Middle frontal gyrus (tissue), 1 donor: ENCODE data around the gene DGKI.

Experiments used
- DNase-seq: peaks from one replicate; pipeline ENCODE4 v3.0.0-alpha.2; 2015; ENCODE audit warnings: low spot score; ENCODE audit errors: extremely low spot score

Gene DGKI

DNA sequence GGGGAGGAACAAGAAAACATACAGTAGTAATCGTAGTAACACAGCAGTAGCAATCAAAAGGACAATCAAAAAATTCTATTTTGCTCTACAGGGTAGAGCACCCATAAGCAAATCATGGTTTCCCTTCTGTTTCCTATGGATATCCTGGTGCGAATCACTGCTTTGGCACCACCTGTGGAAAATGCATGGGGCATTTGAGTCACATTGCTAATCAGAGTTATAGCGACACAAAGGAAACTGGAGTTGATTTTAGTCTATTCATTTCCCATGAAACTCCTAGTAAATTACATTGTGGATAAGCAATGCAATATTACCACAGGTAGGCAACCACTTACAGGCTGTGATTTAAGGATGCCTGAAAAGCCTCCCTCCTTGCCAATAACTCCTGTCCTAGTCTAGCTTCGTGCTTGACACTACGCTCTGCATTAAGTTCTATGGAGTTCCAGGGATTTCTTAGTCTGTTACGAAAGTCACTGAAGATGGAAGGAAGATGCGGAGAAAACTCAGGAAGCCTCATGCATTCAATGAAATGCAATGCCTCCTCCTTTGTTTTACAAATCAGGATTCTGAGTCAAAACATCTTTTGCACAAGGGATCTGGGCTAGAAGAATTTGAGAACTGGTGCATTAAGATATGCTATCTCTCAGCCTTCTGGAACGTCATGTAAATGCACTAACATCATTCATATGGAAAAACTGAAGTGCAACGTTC lies 188.4 kb downstream of the DGKI start:
- no peak for DNase-seq

DNA sequence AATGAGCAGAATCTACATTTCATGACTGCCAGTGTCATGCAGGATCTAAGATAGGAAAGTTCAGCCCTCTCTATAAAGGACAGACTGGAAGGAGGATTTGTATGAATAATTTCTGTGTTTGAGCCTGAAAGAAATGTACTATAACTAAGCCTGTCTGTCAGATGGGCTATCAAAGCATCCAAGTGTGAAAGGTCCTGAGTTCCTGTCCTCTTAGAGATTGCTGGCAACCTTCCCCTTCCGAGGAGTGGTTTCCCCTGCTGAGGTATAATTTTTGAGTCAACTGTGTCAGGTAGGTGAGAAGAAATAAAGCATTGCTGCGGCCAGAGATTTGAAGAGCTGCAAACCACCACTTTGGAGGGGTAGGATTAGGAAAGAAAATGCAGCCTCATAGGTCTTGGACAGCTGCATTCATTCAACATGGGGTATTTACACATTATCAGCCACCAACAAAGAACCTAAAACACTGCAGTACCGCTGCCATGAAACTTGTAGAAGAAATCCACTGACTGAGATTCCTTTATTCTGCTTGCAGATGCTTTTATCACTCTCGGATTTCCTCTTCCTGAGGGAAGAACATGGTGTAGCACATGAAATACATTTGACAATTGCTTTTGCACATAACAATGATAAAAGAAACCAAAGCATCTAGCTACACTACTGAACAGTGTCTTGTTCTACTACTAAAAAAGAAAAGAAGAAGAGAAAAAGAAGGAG lies 189.1 kb downstream of the DGKI start:
- no peak for DNase-seq

DNA sequence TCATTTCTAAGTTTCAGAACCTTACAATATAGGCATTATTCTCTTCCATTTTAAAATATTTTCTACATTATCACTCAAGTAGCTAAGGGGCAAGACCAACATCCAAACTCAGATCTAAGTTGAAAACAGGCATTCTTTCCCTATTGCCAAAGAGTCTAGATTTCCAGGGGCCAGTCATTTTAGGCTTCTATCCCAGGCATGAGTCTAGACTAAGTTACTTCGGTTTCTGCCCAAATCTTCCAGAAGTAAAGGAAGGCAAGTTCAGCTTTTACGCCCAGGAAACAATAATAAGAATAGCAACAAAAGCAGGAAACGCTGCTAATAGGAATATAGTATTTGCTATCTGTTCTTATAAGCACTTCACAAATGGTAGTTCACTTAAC lies 189.9 kb downstream of the DGKI start:
- no peak for DNase-seq

DNA sequence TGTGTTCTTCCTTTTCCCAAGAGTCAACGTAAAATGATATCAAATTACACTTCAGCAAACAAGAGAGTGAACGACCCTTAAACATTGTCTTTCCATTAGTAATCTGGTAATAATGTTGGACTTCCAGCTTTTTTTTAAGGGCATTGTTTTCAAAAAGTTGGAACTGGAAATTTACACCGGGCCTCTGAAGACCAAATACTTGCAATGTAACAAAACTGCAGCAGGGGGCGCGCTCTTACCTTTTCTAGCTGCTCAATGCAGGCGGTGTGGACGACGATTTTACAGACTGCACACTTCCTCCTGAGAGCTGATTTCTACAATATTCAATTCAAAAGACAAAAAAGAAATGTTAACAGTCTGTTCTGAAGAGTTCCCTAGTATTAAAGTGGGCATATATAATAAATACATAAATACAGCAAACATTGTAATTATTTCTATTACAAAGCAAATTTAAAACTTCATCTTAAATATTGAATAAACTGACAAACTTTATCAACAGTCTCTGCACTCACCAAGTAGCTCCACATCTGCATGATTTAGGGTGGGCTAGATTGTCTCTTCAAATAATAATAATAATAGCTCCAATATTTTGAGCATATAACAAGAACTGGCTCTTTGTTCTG lies 190.4 kb downstream of the DGKI start:
- DNase-seq: peak; percentile 52

DNA sequence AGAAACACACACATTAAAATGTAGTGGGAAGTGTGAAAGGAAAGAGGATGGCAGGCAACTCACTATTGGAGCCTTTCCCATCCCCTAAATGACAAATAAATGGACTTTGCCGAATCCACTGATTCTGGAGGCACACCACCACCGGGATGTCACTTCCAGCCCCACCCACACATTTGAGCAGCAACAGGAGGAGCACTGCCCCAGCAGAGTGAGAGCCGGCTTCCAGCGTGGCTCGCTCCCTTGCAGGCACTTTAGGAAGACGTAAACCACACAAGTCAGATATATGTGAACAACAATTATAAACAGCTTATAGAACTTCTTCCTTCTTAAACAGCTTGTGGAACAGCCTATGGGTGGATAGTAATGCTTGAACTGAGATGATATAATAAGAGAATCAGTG lies 191.0 kb downstream of the DGKI start:
- DNase-seq: no peak

DNA sequence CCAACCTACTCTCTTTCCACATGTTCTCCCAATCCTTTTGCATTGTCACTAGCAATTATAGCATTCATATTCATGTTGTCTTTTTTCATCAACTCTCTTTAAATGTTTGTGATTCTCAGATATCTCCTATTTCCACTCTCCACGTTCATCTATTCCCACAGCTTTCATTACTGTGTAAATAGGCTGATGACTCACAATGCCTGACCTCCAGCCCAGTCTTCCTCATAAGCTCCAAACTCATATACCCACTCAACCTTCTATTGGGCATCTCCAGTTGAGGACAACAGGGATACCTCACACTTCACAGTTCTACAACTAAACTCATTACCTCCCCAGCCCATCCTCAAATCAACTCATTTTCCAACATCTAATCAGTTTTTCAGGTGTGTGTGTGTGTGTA lies 194.1 kb downstream of the DGKI start:
- DNase-seq: no peak

DNA sequence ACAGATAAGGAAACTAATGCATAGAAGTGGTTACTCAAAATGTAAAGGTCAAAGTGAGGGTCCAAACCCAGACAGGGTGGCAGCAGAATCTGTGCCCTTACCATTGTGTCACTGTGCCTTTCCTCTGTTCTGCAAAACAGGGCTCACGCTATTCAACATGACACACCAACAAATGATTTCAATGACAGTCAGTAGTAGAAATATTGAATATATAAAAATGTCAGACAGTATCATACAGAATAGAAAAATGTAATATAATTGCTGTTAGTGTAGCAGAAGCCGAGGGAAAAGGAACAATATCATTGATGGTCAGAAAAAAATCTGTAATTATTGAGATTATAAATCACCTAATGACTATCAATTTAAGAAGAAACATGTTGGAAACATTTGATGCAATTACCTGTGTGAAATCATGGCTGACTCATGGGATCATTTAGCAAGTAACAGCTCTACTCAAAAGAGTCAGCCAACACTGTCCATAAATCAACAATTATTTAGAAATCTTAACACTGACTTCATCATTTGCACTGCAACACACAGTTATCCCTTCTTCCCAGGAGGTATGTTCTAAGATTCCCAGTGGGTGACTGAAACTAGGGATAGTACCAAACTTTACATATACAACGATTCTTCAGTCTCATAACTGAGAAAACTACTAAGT lies 198.7 kb downstream of the DGKI start:
- no peak for DNase-seq

DNA sequence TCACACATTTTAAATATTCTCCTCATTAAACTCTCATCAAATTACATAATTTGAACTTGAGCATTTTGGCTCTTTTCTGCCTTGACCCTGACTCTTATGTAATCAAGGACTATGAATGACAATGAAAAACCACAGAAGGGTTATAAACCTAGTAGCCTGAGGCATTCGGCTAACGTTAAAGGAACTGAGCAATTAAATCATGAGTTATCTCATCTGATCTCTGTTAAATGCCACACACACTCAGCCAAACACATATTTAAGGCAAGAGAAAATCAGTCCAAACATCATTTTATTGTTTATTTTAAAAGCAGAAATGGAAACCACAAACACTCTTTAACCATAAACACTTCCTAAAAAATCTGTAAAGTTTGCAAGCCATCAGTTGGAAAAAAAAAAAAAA lies 204.3 kb downstream of the DGKI start:
- DNase-seq: no peak

DNA sequence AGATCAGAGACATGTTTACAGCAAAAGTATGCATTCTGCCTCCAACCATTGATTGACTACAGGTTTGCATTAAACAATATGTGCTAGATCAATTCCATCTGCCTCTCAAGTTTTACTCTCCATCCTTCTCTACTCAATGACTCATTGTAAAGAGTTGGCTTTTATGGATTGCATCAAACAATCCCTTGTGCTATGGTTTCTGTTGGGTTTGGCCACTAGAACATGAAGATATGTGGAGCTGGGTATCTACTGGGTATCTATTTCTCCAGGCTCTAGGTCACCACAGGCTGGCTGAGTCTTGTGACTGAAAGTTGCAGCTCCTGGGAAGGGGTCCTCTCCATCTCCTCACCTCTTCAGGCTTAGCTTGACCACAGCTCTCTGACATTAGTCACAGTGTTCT lies 204.7 kb downstream of the DGKI start:
- DNase-seq: no peak

DNA sequence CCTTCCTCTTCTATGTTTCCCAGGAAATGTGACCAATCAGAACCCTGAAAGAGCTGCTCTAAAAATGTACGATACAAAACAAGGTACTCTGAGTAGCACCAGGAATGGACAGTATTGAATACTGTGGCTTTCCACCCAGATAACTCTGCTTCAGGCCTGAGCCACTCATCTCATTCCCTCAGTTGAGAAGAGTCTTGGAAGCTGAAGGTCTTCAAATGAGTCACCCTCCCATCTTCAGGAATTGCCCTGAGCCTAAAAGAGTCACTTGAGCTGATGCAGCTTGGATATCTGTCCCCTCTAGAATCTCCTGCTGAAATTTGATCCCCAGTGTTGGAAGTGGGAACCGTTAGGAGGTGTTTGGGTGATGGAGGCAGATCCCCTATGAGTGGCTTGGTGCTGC lies 210.4 kb downstream of the DGKI start:
- no peak for DNase-seq

DNA sequence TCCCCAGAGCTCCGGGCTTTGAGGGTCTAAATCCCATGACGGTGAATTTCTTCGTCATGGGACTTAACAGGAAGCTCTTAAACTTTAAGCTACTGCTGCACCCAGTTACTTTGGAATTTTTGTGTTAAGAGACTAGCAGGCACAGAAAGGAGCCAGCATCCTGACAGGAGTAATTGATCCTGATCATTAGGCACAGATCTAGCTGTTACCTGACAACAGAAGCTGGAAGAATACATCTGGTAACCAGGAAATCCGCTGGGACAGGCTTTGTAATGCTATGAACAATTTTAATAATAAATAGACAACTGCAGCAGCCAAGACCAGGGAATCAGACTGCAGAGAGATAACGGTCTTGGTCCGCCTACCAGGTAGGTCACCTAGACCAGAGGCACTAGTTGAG lies 210.9 kb downstream of the DGKI start:
- no peak for DNase-seq

DNA sequence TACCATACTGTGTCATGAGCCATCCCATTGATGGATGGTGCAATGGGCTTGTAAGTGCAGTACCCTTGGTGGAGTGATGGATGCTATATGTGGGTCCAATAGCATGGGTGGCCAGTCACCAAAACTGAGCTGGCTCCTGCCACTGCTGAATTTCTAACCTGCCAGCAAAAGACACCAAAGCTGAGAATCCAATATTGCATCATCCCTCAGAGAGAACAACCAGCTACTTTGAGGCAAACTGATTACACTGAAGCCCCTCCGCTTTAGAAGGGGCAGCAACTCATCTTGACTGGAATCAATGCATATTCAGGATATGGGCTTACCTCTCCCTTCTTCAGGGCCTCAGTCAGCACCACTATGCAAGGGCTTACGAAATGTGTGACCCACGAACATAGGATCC lies 211.6 kb downstream of the DGKI start:
- no peak for DNase-seq

DNA sequence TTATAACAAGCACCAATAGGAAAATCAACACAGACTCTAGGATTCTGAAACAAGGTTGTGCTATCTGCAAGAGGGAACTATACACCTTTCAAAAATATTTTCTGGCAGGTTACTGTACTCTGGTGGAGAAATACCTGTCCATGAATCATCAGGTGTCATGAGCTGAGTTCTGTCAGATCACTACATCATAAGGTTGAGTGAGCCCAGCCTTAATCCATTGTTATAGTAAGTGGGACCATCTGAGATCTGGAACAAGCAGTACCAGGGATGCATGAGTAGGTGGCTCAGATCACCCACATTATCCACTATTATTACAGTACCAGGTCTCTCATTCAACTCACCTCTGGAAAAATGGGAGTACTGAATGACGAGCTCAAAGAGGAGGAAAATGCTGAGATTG lies 212.4 kb downstream of the DGKI start:
- no peak for DNase-seq

DNA sequence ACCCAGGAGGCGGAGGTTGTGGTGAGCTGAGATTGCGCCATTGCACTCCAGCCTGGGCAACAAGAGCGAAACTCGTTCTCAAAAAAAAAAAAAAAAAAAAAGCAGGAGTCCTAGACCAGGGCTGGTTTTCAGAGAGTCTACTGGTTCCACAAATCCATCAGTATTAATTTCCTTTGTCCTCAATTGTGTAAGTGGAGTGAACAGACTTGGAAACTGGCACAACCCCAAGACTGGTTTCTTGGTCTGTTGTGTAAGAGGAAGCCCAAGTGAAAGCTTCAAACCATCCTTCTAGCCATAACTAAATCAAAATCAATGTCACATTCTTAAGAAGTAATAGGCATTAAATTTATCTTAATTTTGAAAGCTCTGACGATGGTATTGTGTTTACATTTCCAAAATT lies 213.6 kb downstream of the DGKI start:
- no peak for DNase-seq

DNA sequence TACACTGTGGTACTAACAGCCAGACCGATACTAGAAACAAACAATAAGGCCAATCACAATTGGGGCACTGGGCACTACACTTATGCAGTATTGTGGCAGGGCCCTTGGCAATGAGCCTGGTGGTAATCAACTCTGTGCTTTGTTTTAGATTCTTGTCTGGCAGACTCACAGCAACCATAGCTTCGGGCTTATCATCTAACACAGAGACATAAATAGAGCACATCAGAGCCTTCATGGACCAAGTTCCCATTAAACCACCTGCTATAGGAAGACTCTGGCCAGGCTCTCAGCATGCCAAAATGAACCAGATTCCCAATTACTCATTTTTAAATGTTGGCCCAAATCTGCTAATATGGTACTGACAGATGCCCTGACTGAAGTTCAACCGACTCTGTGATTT lies 218.6 kb downstream of the DGKI start:
- DNase-seq: no peak

DNA sequence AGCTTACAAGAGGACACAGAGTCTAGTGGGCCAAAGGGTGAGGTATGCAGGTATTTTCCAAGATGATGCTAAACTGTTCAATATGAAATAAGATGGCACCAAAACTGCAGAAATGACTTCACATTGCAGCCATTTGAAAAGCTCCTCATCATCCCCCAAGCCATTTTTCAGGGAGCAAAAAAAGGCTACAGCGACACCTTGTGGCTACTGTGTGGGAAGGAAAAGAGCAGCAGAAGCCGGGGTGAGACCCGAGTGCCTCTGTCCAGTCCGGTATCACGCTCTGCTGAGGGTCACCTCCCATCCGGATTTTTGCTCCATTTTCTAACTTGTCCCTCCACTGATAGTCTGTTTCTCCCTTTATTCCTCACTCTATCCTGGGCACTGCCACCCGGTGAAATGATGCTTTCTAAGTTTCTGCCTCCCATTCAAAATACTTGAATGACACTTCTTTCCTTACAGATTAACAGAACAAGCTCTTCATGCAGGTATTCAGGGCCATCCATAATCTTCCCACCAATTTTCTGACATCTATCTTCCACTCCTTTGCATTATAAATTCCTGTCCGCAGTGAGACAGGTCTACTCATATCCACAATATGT lies 220.2 kb downstream of the DGKI start:
- DNase-seq: no peak

DNA sequence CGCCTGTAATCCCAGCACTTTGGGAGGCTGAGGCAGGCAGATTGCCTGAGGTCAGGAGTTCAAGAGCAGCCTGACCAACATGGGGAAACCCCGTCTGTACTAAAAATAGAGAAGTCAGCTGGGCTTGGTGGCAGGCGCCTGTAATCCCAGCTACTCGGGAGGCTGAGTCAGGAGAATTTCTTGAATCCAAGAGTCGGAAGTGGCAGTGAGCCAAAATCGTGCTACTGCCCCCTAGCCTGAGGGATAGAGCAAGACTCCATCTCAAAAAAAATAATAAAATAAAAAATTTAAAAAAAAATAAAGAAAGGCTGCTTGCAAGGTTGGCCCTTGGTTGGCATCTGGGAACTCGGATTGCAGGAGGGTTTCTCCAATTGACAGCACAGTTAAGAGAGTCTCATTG lies 221.6 kb downstream of the DGKI start:
- no peak for DNase-seq

DNA sequence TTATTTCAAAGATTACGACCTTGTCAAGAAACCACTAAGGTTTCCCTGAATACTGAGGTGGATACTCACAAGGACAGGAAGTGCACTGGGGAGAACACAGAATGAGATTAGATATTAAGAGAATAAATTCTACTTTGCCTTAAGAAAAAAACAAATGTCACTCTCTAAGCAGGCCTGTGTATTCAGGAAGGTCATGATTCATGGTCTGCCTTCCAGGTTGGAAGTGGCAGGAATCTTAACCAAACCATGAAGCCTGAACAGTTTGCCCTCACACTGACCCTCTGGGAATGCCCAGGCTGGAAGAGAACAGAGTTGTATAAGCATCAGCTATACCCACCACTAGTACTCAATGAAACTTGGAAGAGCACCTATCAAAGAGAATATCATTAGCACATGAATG lies 227.6 kb downstream of the DGKI start:
- no peak for DNase-seq

DNA sequence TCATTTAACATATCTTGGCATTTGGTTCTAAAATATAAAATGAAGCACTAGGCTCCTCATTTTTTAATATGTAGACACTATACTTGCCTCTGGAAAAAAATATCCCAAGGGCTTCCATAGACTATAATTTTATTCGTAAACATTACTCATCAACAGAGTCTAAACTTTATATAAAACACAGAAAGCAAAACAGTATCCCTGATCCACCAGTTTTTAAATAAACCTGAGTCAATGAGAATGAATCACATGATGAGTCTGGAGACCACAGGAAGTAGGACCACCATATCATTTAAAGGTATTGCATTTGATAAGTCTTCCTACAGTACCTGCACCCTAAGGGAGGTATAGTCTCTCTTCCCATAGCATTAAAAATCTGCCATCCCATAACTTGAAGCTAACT lies 228.0 kb downstream of the DGKI start:
- DNase-seq: no peak

DNA sequence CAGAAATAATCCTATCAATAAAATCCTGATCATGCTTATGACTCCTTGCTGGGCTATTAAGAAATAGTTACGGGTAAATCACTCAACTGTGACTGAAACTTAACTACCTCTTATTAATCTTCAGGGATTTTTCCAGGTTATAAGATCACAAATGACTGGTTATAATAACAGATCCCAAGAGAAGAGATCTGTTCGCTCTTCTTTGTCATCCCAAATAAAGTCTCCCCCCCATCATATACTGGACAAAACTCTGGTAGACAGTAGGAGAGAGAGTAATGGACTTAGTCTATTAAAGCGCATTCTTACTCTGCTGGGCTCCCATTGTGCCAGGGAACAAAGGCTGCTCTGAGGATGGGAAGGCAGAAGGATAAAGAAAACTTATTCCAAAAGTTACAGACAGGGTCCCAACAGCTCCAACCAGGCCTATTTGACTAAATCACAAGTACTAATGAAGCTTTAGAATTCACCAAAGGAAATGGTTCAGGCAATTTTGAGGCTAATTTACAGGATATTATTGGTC lies 233.7 kb downstream of the DGKI start:
- no peak for DNase-seq

DNA sequence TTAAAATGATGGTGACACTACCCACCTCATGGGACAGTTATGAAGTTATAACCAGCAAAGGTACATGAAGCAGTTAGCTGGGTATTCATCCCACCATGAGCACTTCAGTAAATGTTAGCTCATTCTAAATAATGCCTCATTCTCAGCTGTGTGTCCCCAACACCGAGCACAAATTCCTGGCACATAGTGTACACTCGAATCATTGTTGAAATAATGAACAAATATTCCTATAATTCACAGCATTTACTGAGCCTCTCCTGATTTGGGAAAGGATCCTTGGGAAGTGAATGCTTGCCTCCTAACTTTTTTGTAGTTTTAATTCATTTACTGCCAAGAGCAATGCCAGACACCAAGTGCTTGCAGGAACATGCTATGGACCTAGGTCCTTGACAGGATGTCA lies 235.2 kb downstream of the DGKI start:
- DNase-seq: no peak

DNA sequence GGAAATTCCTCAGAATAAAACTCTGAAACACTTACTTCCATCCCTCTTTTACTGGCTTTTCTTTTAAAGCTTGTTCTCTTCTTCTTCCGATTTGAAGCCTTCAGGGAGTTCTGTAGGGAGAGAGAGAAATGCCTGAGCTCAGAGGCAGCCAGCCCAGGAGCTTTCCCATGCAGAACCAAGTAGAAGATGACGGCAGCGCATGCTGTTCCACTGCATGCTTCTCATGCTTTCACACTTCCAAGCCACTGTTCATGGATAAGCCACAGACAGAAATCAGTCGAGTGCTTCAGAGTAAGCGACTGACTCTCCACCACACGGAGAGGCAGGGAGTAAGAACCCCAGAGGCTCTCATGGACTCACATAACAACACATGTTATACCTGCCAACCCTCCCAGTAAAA lies 237.3 kb downstream of the DGKI start:
- no peak for DNase-seq
